GM18870 (cell line): ENCODE data around the gene C22orf31.

Experiments
- ATAC-seq: cut with Tn5 transposase; IDR thresholded peaks from one replicate; pipeline ENCODE4 v1.9.1; 2021; ENCODE audit warnings: moderate library complexity; ENCODE audit not compliant: unreplicated experiment

The C22orf31 gene

GRCh38 chr22:29030016-29030617 lies 31.5 kb downstream of the C22orf31 start:
- ATAC-seq, result no peak

GRCh38 chr22:29029202-29030000 lies 32.2 kb downstream of the C22orf31 start:
- ATAC-seq, result no peak

GRCh38 chr22:29028468-29028867 lies 33.2 kb downstream of the C22orf31 start:
- ATAC-seq, result no peak

- no peak for ATAC-seq
These were observed 35.1 kb downstream of the C22orf31 start for GRCh38 chr22:29026579-29026978.

- no peak for ATAC-seq
These were observed 38.3 kb downstream of the C22orf31 start for GRCh38 chr22:29023172-29023796.

- ATAC-seq, result no peak
These were observed 39.4 kb downstream of the C22orf31 start for GRCh38 chr22:29022101-29022817.

- no peak for ATAC-seq
These were observed 43.1 kb downstream of the C22orf31 start for GRCh38 chr22:29018293-29019189.

GRCh38 chr22:29016067-29016938 lies 45.3 kb downstream of the C22orf31 start:
- ATAC-seq, result no peak

- no peak for ATAC-seq
These were observed 46.9 kb downstream of the C22orf31 start for GRCh38 chr22:29014773-29015172.

- ATAC-seq, result no peak
These were observed 47.3 kb downstream of the C22orf31 start for GRCh38 chr22:29014293-29014692.

- no peak for ATAC-seq
These were observed 48.7 kb downstream of the C22orf31 start for GRCh38 chr22:29012952-29013351.

- ATAC-seq, result no peak
These were observed 49.6 kb downstream of the C22orf31 start for GRCh38 chr22:29012101-29012433.

- no peak for ATAC-seq
These were observed 50.2 kb downstream of the C22orf31 start for GRCh38 chr22:29011240-29012100.

GRCh38 chr22:29009148-29009547 lies 52.5 kb downstream of the C22orf31 start:
- no peak for ATAC-seq
